ENCODE measurements around the gene PEDS1.
A peak's percentile ranks its signal among the peaks of the same experiment; 100 is the strongest.
"Not testable (repeated sequence)": the region's sequence is repeated elsewhere in the genome, so short reads cannot be mapped to it uniquely, and the experiment has no call there.

PEDS1 gene

DNA sequence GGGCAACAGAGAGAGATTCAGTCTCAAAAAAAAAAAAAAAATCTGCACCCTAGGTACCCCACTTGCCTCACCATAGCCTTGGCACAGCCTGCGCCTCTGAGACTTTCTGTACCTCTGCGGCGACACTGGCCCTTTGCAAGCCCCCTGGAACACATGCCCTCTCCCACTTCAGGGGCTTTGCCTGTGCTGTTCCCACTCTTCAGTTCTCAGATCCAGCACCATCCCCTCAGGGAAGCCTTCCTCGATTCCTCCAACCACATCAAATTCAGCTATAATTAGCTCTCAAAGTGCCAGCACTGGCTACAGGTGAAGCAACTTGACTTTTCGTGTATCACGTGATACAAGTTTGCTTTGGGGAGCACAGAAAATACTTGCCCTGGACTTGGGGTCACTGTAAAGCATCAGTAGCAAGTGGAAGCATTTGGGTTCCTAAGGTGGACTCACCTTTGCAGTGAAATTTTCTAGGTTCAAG, 38.4 kb downstream of the PEDS1 start:
- FAIRE-seq, result no peak
- DNase-seq (ENCODE audit: low spot score), result no peak

DNA sequence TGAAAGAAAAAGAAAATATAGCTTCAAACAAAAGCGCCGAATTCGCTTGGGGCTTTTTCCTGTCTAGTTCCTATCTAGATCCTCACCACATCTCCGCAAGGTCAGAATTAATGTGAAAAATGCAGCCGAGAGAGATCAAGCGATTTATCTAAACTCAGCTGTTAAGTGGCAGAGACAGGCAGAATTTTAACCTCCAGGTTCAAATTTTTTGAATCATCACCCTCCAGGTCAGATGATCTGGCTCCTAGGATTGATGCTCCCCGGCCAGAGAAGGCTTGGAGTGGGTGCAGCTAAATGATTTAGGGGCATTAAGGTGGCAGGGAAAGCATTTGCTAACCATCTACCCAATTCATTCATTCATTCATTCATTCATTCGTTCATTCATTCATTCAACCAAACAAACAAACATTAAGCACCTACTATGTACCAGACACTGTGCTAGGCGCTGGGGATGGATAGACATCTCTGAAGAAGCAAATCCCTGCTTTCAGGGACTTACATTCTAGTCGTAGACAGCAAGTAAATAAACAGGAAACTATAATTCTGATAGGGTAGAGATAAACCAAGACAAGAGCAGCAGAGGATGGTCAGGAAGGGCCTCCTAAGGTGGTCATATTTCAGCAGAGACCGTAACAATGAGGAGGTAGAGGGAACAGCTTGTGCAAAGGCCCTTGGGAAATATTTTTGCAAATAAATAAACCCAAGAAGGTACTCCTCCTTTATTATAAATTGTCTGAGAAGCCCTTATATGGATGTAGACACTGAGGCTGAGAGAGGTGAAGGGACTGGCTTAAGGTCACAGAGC, 39.9 kb downstream of the PEDS1 start:
- DNase-seq (ENCODE audit: low spot score) (no peak), FAIRE-seq (no peak)

DNA sequence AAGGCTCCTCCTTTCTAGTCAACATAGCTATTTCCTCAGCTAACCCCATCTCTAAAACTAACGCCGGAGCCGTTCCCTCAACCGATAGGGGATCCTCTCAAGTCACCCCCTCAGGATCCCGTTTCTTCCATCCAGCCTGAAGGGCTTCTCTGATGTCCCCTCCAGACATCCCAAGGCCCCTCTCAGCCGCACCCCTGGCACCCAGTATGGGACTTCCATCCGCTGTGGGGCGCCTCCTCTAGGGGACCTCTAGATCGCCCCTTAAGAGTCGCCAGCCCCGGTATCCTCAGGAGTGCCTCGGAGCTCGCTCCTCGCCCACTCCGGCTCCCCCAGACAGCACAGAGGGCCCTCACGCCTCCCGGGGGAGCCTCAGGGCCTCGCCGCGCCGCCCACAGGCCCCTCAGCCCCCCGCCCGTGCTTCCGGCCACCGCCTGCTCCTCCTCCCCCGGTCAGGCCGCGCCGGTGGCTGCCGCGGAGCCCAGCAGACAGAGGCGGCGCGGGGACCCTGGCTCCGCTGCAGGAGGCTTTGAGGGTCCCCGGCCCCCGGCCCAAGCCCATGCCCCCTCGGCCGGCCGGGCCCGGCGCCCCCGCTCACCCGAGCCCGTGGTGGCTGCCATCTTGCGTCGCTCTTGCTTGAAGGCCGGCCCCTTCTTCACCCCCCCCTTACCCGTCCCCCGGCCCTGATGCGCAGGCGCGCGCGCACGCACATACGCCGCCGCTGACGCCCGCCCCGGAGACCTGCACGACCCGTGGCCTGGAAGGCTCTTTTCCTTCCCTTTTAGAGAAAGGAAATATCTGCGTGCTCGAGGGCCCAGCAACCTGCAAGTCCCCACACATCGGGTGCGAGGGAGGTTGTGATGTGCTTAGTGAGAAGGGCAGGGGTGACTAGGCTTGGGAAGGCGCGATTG, 40.8 kb downstream of the PEDS1 start, which contains the start of gene UBE2V1:
UBE2V1 (minus strand) TSS at position 639 of the 908 bp plus-strand sequence; CDS start at position 617, 22 bp downstream.
- no peak for FAIRE-seq
- peak; percentile 99 for DNase-seq (ENCODE audit: low spot score)

DNA sequence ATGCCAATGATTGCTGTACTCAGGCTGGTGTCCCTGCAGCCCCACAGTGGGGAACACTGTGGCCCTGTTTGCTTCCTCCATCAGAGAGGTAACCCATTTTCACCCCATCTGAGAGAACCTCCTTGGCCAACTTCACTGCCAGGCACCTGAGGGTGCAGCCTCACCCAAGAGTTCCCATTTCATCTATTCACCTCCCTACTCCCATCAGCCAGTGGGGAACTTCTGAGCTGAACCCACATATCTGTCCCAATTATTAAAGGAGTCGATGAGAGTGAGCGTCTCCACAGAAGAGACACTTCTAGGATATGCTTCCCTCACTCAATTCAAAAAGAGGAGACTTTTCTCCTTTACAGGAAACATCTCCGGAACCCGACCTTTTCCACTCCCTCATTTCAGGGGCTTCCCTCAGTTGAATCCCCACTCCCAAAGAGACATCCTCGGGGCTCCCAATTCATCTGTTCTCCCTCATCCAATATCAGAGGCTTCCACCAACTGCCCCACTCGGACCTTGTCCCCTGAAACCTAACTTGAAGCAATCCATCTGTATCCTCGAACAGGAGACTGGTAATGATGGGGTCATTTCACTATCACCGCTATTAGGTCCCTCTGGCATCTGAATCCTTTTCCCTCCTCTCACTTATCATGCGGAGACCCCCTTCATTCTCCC, 41.6 kb downstream of the PEDS1 start:
- DNase-seq (ENCODE audit: low spot score), result no peak
- no peak for FAIRE-seq

DNA sequence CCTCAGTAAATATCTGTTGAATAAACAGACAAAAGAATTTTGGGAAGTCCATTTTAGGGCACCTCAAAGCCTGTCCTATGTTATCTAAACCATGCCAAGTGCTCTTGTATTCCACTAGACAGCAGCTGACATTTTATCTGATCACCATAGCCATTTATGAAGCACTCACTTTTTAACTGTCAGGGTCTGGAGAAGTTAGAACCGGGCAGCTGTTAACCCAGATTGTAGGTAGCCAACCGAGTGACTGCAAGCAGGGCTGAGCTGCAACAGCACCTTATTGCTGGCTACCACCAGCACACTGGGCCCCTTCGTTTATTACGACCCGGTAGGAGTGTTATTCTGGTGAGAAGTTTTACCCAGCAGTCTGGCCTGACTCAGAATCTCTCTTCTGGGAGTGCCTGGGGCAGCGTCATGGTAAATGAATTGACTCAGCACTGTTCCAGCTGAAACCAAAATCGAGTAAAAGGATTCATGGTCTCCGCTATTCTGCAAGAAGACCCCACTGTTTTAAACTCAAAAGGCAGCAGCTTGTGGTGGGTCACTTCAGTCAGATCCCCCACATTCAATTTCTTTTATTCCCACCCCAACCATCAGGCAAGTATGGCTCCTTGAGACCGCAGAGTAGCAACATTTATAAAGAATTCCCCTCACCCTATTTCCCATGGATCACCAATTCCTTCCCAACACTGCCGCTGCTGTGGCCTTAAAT, 42.2 kb downstream of the PEDS1 start:
- DNase-seq (ENCODE audit: low spot score) (no peak), FAIRE-seq (no peak)

DNA sequence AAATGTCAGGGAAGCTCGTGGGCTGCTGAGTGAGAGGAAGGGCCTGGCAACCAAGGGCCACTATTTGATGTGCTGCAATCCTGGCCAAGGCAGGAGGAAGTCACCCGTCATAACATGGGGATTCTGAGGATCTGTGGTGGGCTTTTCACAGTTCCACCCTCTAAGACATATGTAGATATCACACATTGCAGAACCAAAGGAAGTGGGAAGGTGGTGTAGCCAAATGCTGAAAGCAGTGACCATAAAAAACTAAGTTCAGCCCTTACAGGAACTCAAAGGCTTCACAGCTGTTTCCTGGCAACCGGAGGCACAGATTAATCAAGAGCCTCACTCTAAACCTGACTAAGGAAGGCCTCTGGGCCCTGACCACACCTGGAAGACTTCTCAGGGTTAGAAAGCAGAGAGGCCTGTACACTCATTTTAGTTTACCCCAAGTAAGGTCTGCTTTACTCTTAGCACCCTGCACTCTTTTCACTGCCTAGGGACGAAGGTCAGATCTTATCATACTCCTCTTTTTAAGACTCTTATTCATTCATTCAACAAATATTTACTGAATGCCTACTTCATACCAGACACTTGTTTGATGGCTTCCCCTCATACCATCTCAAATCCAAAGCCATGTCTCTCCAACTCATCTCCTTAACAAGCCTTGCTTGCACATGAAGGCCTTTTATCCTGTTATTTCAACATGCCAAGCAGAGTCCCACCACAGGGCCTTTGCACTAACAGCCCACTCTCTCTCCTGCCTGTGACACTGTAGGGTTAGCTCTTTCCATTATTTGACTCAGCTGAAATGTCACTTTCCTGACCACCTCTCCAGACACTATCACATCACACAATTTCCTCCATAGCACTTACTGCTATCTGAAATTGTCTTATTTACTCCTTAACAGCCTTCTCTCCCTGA, 43.1 kb downstream of the PEDS1 start:
- no peak for DNase-seq (ENCODE audit: low spot score)
- FAIRE-seq, result no peak

DNA sequence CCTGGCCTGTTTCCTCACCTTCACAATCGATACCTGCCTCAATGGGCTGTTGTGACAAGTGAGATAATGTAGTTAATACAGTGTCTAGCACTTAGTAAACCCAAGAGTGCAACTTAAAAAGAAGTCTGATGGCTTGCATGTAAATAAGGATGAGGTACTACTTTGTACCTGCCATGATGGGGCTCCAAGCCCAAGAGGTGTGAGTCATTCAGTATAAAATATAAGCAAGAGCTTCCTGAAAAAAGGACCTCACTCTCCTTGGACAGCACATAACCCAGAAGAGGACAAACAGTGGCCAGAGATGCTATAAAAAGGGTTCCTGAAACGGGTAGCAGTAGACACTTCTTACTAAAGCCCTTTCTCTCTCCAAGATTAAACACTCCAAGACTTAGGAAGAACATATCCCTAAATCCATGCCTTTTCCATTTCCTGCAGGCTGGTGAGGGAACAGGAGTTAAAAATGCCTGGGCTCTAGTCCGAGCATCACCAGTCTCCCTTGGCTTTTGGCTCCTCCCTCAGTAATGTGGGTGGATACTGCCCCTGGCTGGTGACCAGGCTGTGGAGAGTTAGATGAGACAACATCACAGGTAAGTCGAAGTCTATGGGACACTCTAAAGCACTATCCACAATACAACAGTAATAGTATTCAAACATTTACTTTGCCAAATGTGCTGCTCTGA, 44.8 kb downstream of the PEDS1 start:
- DNase-seq (ENCODE audit: low spot score) (no peak), FAIRE-seq (no peak)

DNA sequence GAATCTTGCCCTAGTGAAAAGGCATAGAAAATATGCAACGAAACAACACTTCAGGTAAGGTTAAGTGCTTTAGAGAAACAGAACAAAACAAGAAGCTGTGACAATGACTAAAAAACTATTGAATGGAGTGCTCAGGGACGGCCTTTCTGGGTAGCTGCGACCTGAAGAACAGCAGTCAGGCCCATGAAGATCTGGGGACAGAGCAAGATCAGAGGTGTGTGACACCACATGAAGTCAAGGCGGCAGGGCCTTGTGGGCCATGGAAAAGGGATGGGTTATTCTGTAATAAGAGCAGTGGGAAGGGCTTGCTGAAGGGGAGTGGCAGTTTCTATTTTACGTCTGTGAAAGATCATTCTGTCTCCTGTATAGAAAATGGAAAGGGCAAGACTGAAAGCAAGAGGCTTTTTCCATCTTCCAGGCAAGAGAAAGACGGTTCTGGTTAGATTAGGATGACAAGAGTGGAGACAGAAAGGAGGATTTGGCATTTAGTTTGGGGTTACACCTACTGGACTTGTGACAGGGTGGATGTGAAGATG, 45.7 kb downstream of the PEDS1 start:
- DNase-seq (ENCODE audit: low spot score), result no peak
- FAIRE-seq, result no peak

DNA sequence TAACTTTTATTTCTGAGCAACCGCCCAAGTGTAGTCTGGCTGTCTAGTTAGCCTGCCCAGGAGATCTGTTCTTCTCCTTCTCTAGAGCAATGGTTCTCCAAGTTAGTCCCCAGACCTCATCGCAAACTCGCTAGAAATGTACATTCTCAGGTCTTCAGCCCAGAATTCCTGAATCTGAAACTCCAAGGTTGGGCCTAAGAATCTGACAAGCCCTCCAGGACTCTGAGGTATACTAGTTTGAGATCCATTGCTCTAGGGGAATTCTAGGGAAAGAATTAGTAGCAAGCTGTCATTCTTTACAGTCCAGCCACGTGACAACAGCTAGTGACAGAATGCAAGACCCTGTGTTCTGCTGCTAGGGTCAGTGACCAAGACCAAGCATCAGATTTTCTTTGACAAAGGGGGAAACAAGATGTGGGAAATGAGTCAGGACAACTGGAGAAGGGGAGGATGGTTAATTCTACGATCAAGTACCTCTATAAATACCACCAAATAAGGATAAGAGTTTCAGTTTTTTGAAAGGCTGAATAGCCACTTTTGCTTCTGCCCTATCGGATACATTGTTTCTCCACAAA, 46.4 kb downstream of the PEDS1 start:
- DNase-seq (ENCODE audit: low spot score), result no peak
- no peak for FAIRE-seq

DNA sequence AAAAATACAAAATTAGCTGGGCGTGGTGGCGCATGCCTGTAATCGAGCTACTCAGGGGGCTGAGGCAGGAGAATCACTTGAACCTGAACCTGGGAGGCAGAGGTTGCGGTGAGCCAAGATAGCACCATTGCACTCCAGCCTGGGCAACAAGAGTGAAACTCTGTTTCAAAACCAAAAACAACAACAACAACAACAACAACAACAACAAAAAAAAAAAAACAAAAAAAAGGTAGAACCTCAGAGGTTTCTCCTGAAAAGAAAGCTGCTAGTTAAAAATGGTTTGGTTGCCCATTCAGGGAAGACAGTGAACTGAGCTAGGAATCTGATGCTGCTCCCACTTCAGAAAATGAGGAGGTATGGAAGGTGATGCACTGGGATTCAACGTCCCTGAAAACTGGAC, 46.9 kb downstream of the PEDS1 start:
- not testable (repeated sequence) for DNase-seq (ENCODE audit: low spot score); FAIRE-seq

All from urothelium cell line (cell line).